Caco-2 (cell line): ENCODE data around the gene VIPR2. TPM values are rescaled to one million over a fixed set of nuclear protein-coding genes. Genes with fewer than 3 reads are reported as not detected.

Experiments
- BruUV-seq: library from RNA; stranded (reverse); fragments of 400-500 nt; replicated peaks from 2 replicates; lab custom pipeline; 2021; lab: Mats Ljungman, UMichigan
- CTCF ChIA-PET: fragments of 300-600 bp; sonication (Branson Sonifier 250); formaldehyde crosslinking; loops from one replicate; lab custom pipeline; 2022; ENCODE audit warnings: antibody characterized with exemption; lab: Charles Lee
- POLR2A ChIA-PET: fragments of 300-600 bp; sonication (Branson Sonifier 250); formaldehyde crosslinking; loops from one replicate; lab custom pipeline; 2022; ENCODE audit warnings: antibody characterized with exemption; lab: Charles Lee
- DNase-seq, 2 experiments: peaks; one replicate each; pipeline versions ENCODE4 v3.0.0 to v3.0.0-alpha.2; 2020 to 2022
- H3K27me3 ChIP-seq: replicated peaks from 2 replicates; pipeline ENCODE4 v1.6.0; 2011; ENCODE audit warnings: low read length; ENCODE audit not compliant: control insufficient read depth, insufficient read depth
- H3K36me3 ChIP-seq: 2 replicates; pipeline ENCODE4 v1.5.1; 2011; ENCODE audit warnings: low read length; ENCODE audit not compliant: control insufficient read depth, insufficient read depth
- H3K4me1 ChIP-seq: fragments of 250-450 bp; sonication (Bioruptor Pico); 2 replicates; pipeline ENCODE4 v1.5.1; 2020; ENCODE audit warnings: mild to moderate bottlenecking
- H3K4me3 ChIP-seq: 2 replicates; pipeline ENCODE4 v1.5.1; 2011; ENCODE audit warnings: low read depth, mild to moderate bottlenecking, control low read depth, low read length
- H3K9me3 ChIP-seq: fragments of 250-450 bp; sonication (Bioruptor Pico); 2 replicates; pipeline ENCODE4 v1.5.1; 2020; ENCODE audit warnings: mild to moderate bottlenecking, moderate library complexity
- H3K27ac Mint-ChIP-seq: one replicate; pipeline ENCODE4 v1.8.0; 2022; ENCODE audit warnings: mixed read lengths; ENCODE audit not compliant: unreplicated experiment
- H3K27me3 Mint-ChIP-seq: one replicate; pipeline ENCODE4 v1.8.0; 2022; ENCODE audit warnings: mixed read lengths; ENCODE audit not compliant: insufficient read depth, unreplicated experiment
- H3K36me3 Mint-ChIP-seq: one replicate; pipeline ENCODE4 v1.8.0; 2022; ENCODE audit warnings: mild to moderate bottlenecking, mixed read lengths; ENCODE audit not compliant: insufficient read depth, unreplicated experiment
- H3K4me1 Mint-ChIP-seq: one replicate; pipeline ENCODE4 v1.8.0; 2022; ENCODE audit warnings: low read depth, mixed read lengths; ENCODE audit not compliant: unreplicated experiment
- H3K4me3 Mint-ChIP-seq: one replicate; pipeline ENCODE4 v1.8.0; 2022; ENCODE audit warnings: mild to moderate bottlenecking, moderate library complexity, mixed read lengths; ENCODE audit not compliant: unreplicated experiment
- H3K9me3 Mint-ChIP-seq: one replicate; pipeline ENCODE4 v1.8.0; 2022; ENCODE audit warnings: mixed read lengths; ENCODE audit not compliant: unreplicated experiment
- intact Hi-C: fragments of 100-400 bp; cut with micrococcal nuclease; formaldehyde crosslinking; loops from one replicate; pipeline ENCODE4 v1.10.0; 2022; ENCODE audit not compliant: unreplicated experiment
- total RNA-seq: library from RNA; stranded (reverse); gene quantifications from 2 replicates; pipeline ENCODE4 v1.2.3, GENCODE V29; 2022
- TF ChIP-seq, protein P1 (sequence below), 2 experiments: fragments of 200-600 bp in 1 of 2; IDR thresholded peaks; 1 replicate in 1 of 2; 2 replicates in 1 of 2; pipeline versions ENCODE4 v1.5.1 to v1.8.0; 2011 to 2022; ENCODE audit warnings: antibody characterized with exemption in 1 of 2, control low read depth in 1 of 2, inconsistent platforms in 1 of 2, low read depth in 1 of 2, low read length in 1 of 2, mild to moderate bottlenecking in 1 of 2, moderate library complexity in 1 of 2; ENCODE audit not compliant: insufficient read depth in 1 of 2, severe bottlenecking in 1 of 2, unreplicated experiment in 1 of 2

Gene VIPR2
- total RNA-seq, 1 experiment from 2014 or later, result not detected

DNA sequence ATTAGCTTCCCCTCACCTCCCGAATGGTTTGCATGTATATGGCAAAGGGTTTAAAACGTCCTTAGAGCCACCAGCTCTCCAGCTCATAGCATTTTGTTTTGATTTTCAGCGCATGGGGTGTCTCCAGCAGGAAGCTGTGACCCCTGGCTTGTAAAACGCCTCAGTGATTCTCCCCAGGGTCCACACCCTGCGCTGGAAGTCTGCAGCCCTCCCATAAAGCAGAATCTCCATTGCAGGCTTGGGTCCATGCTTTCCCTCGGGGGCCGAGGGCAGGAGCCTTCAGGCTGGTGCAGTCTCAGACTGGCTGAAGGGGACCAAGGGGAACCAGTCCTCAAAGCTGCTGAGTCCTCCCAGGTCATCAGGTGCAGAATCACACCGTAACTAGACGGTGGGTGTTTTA is 109.7 kb downstream of the VIPR2 start:
- TF ChIP-seq, protein P1, sequence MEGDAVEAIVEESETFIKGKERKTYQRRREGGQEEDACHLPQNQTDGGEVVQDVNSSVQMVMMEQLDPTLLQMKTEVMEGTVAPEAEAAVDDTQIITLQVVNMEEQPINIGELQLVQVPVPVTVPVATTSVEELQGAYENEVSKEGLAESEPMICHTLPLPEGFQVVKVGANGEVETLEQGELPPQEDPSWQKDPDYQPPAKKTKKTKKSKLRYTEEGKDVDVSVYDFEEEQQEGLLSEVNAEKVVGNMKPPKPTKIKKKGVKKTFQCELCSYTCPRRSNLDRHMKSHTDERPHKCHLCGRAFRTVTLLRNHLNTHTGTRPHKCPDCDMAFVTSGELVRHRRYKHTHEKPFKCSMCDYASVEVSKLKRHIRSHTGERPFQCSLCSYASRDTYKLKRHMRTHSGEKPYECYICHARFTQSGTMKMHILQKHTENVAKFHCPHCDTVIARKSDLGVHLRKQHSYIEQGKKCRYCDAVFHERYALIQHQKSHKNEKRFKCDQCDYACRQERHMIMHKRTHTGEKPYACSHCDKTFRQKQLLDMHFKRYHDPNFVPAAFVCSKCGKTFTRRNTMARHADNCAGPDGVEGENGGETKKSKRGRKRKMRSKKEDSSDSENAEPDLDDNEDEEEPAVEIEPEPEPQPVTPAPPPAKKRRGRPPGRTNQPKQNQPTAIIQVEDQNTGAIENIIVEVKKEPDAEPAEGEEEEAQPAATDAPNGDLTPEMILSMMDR (IDR thresholded peaks at IDR 0.05; ENCODE audit: insufficient read depth in 1 of 2, low read depth in 1 of 2, low read length in 1 of 2, severe bottlenecking in 1 of 2, unreplicated experiment in 1 of 2), result no peak
- ChIA-PET POLR2A (no interaction called here), CTCF (no interaction called here)
- no peaks in the 10 kb centered on the region; the same call in 1 of the 2 replicates for H3K4me1 ChIP-seq
- H3K36me3 ChIP-seq, result no peaks in the 10 kb centered on the region
- peaks cover 7% of the 10 kb centered on the region for H3K27me3 Mint-ChIP-seq
- H3K27me3 ChIP-seq, result no peaks in the 10 kb centered on the region
- intact Hi-C loops, result no loop called here
- DNase-seq, result no peak
- H3K9me3 Mint-ChIP-seq, result no peaks in the 10 kb centered on the region
- H3K9me3 ChIP-seq, result no peaks in the 10 kb centered on the region
- no peak overlapping the region for H3K4me3 ChIP-seq
- H3K4me1 Mint-ChIP-seq, result no peaks in the 10 kb centered on the region
- no TSS peak for BruUV-seq
- no peak overlapping the region for H3K27ac Mint-ChIP-seq
- H3K4me3 Mint-ChIP-seq, result no peak overlapping the region
- no peaks in the 10 kb centered on the region for H3K36me3 Mint-ChIP-seq

DNA sequence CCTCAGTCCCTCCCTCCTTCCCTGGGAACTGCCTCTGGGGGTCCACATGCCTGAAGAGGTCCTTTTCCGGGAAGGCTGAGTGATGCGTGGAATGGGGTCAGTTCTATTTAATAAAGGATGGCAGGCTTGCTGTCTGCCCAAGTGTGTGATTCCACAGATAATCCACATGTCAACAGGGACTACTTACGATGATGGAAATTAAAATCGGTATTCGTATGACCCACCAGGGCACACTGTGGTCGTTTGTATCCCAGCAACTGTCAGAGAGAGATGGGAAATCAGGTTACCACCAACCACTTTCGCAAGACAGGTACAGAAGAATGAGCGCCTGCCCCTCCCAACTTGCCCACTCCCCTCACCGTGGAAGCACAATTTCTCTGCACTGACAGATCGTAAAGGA is 110.3 kb downstream of the VIPR2 start:
- no peak for DNase-seq
- Mint-ChIP-seq H3K27me3 (peaks cover 7% of the 10 kb centered on the region), H3K4me1 (no peaks in the 10 kb centered on the region), H3K4me3 (no peak overlapping the region), H3K9me3 (no peaks in the 10 kb centered on the region), H3K36me3 (no peaks in the 10 kb centered on the region), H3K27ac (no peak overlapping the region)
- TF ChIP-seq, protein P1 (IDR thresholded peaks at IDR 0.05; ENCODE audit: insufficient read depth in 1 of 2, low read depth in 1 of 2, low read length in 1 of 2, severe bottlenecking in 1 of 2, unreplicated experiment in 1 of 2), result no peak
- Histone ChIP-seq H3K27me3 (no peaks in the 10 kb centered on the region), H3K36me3 (no peaks in the 10 kb centered on the region), H3K4me3 (no peak overlapping the region), H3K4me1 (no peaks in the 10 kb centered on the region; the same call in 1 of the 2 replicates), H3K9me3 (no peaks in the 10 kb centered on the region)
- ChIA-PET CTCF (no interaction called here), POLR2A (no interaction called here)
- intact Hi-C loops, result no loop called here
- no TSS peak for BruUV-seq

DNA sequence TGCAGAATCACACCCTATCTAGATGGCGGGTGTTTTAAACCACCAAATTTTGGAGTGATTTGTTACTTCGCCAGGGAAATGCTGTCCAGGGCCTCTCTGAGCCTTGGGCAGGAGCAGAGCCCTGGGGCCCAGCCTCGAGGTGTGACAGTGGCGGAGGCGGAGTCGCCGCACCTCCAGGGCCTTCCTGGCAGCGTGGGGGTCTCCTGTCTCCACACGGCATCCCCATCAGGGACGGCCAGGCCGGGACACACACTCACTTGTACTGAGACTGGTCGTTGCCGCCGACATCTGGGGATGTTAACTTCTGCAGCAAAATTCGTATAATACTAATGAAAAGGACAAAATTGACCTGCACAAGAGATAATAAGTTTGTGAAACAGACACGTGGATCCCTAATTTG is 110.7 kb downstream of the VIPR2 start:
- Mint-ChIP-seq H3K4me3 (no peak overlapping the region), H3K4me1 (no peaks in the 10 kb centered on the region), H3K27ac (no peak overlapping the region), H3K27me3 (peaks cover 7% of the 10 kb centered on the region), H3K36me3 (no peaks in the 10 kb centered on the region), H3K9me3 (no peaks in the 10 kb centered on the region)
- H3K4me3 ChIP-seq, result no peak overlapping the region
- H3K36me3 ChIP-seq, result no peaks in the 10 kb centered on the region
- no peak for DNase-seq
- CTCF ChIA-PET, result no interaction called here
- TF ChIP-seq, protein P1 (IDR thresholded peaks at IDR 0.05; ENCODE audit: insufficient read depth in 1 of 2, low read depth in 1 of 2, low read length in 1 of 2, severe bottlenecking in 1 of 2, unreplicated experiment in 1 of 2), result no peak
- no peaks in the 10 kb centered on the region for H3K27me3 ChIP-seq
- no TSS peak for BruUV-seq
- no peaks in the 10 kb centered on the region for H3K9me3 ChIP-seq
- POLR2A ChIA-PET, result no interaction called here
- no peaks in the 10 kb centered on the region; the same call in 1 of the 2 replicates for H3K4me1 ChIP-seq
- intact Hi-C loops, result no loop called here
